Activated naive CD4-positive, alpha-beta T cell treated with anti-CD3 and anti-CD28 coated beads, Interleukin-2, amount 50 U/mL, for 72 hours (primary cell): ENCODE results near the gene NACAD. TPM values are rescaled to one million over a fixed set of nuclear protein-coding genes. Genes with fewer than 3 reads are reported as not detected.

Experiments
- ATAC-seq, 2 donors: fragments of 150-1000 bp; cut with Tn5 transposase; 2 replicates each; pipeline ENCODE4 v1.10.0; 2021; ENCODE audit warnings: mild to moderate bottlenecking in 2 of 2, moderate library complexity in 2 of 2
- DNase-seq, 2 donors: peaks; one replicate each; pipeline ENCODE4 v3.0.0; 2021 to 2022; ENCODE audit warnings: low spot score in 2 of 2
- H3K27ac Mint-ChIP-seq, 2 donors: one replicate each; pipeline ENCODE4 v1.8.0; 2022; ENCODE audit warnings: mild to moderate bottlenecking in 2 of 2, mixed read lengths in 2 of 2
- H3K36me3 Mint-ChIP-seq, 2 donors: one replicate each; pipeline ENCODE4 v1.8.0; 2022; ENCODE audit warnings: mixed read lengths in 2 of 2
- H3K9me3 Mint-ChIP-seq, 2 donors: one replicate each; pipeline ENCODE4 v1.8.0; 2022; ENCODE audit warnings: mixed read lengths in 2 of 2
- total RNA-seq, 2 donors: library from RNA; stranded (reverse); gene quantifications; one replicate each; pipeline ENCODE4 v1.2.3, GENCODE V29; 2022

Gene NACAD
- under 1 TPM; 0.09 to 0.19 TPM for total RNA-seq

- peak within 1 kb of the TSS in 1 of 2 donors; percentile 88 for H3K27ac Mint-ChIP-seq
- peak; percentile 47 to 51 for ATAC-seq
- H3K9me3 Mint-ChIP-seq: peaks cover 0 to 4% of the 10 kb centered on the region in 2 donors
- no peak for DNase-seq
- no peaks in the 10 kb centered on the region for H3K36me3 Mint-ChIP-seq
These were observed at the start of gene NACAD for GRCh38 chr7:45088821-45089340. TSS of gene NACAD (minus strand) at chr7:45088969. CDS start at chr7:45088894, 75 bp downstream.

DNA sequence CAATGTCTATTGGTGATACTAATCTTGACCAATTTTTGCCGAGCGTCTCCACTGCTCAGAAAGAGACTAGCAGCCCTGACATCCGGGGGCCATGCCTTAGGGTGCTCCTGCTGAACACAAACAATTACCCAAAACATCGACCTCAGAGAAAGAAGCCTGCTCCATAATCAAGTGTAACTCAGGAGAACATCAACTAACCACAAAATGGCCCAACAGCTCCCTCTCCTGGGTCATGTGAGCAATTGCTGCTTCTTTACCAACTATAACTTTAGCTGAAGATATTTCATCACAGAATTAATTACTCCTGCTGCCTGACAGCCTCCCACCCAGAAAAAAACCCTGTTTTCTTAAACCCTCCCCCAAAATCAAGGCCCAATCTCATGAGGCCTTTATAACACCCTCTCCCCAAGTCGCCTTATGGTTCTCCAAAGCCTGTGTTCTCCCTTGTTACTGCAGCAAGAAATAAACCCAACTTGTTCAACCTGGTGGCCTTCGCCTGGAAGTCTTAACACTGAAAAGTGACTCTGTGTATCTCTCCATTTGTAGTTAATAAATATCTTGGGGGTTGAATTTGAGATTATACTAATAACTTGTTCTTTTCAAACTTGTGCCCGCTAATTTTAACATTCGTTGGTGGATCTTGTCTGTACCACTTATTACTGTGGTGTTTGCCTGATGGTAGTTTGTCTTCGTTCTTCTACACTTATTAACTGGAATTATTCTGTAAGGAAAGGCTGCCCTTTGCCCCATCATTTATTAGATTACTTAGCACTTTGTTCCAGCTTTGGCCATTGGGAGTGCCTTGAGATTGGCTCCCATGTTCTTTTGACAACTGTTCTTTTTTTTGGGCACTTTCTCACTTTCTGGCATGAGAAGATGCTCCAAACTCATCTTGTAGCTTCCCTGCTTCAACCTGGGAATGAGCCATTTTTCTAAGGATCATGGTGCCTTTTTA, 47.6 kb upstream of the NACAD start:
- peak; percentile 86 for ATAC-seq
- peak in 1 of 2 donors; percentile 65 for DNase-seq
- no peaks in the 10 kb centered on the region for H3K9me3 Mint-ChIP-seq
- no peaks in the 10 kb centered on the region for H3K36me3 Mint-ChIP-seq
- H3K27ac Mint-ChIP-seq: peak overlapping the region in 1 of 2 donors; percentile 50

DNA sequence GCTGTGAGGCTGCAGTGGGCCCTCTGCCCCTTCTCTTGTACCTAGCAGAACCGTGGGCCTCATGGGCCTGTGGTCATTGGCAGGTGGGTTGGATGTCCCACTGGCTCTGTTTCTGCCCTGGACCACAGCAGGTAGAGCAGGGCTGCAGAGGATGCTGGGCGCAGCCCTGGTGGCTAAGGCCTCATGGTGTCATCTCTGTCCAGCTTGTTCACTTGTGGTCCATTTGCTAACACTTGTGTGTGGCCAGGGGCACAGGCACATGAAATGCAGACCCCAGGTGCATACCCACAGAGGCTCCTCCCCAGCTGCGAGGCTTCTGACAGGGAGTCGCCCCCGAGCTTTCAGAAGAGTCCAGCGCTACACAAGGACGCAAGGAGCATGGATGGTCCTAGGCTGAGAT, 45.1 kb upstream of the NACAD start:
- Mint-ChIP-seq H3K27ac (peak overlapping the region in 1 of 2 donors; percentile 41), H3K9me3 (no peaks in the 10 kb centered on the region), H3K36me3 (no peaks in the 10 kb centered on the region)
- ATAC-seq: no peak
- DNase-seq: no peak

DNA sequence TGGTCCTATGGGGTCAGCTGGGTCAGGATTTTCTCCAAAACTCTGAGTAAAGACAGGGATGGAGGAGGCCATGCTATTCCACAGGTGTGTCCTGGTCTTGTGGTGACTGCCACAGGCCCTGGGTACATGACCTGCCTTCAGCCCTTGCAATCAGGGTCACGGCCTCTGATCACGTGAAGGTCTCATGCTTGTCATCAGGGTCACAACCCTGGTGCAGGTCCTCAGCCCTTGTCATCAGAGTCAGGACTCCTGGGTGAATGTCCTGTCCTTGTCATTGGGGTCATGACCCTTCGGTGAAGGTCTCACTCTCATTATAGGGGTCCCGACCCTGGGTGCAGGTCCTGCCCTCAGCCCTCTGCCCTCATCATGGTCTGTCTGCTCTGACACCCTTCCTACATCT, 44.6 kb upstream of the NACAD start:
- peak overlapping the region in 1 of 2 donors; percentile 41 for H3K27ac Mint-ChIP-seq
- H3K36me3 Mint-ChIP-seq: no peaks in the 10 kb centered on the region
- no peaks in the 10 kb centered on the region for H3K9me3 Mint-ChIP-seq
- ATAC-seq (no peak), DNase-seq (no peak)

GRCh38 chr7:45132708-45133320, 44.0 kb upstream of the NACAD start:
- H3K9me3 Mint-ChIP-seq: no peaks in the 10 kb centered on the region
- DNase-seq (no peak), ATAC-seq (no peak)
- H3K27ac Mint-ChIP-seq: no peak overlapping the region
- no peaks in the 10 kb centered on the region for H3K36me3 Mint-ChIP-seq

DNA sequence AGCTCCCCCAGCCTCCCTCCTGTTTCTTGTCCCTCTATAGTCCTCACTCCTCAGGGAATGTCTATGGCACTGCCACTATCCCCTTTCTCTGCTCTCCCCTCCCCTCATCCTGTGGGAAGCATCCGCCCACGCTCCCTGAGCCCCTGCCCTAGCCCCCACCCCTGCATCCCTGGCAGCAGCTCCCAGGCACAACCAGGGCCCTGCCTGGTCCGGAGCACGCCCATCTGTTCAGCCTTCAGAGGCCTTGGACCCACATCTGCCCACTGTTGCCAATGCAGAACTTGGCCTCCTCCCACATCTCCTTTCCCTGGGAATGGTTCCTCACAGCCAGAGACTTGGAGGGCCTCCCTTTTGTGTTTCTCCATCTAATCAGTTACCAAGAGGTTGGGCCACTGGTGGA, 43.1 kb upstream of the NACAD start:
- no peak for ATAC-seq
- Mint-ChIP-seq H3K27ac (no peak overlapping the region), H3K36me3 (no peaks in the 10 kb centered on the region), H3K9me3 (no peaks in the 10 kb centered on the region)
- DNase-seq: no peak

GRCh38 chr7:45130910-45131309, 42.1 kb upstream of the NACAD start:
- no peak for ATAC-seq
- no peaks in the 10 kb centered on the region for H3K9me3 Mint-ChIP-seq
- H3K36me3 Mint-ChIP-seq: no peaks in the 10 kb centered on the region
- DNase-seq: no peak
- H3K27ac Mint-ChIP-seq: peak overlapping the region in 1 of 2 donors; percentile 76

GRCh38 chr7:45129906-45130305, 41.1 kb upstream of the NACAD start:
- ATAC-seq (no peak), DNase-seq (no peak)
- H3K9me3 Mint-ChIP-seq: no peaks in the 10 kb centered on the region
- H3K27ac Mint-ChIP-seq: peak overlapping the region; percentile 4 to 76
- H3K36me3 Mint-ChIP-seq: no peaks in the 10 kb centered on the region

- Mint-ChIP-seq H3K27ac (peak overlapping the region in 1 of 2 donors; percentile 30), H3K36me3 (no peaks in the 10 kb centered on the region), H3K9me3 (no peaks in the 10 kb centered on the region)
- ATAC-seq (no peak), DNase-seq (no peak)
These were observed 40.5 kb upstream of the NACAD start for GRCh38 chr7:45129181-45129800.

DNA sequence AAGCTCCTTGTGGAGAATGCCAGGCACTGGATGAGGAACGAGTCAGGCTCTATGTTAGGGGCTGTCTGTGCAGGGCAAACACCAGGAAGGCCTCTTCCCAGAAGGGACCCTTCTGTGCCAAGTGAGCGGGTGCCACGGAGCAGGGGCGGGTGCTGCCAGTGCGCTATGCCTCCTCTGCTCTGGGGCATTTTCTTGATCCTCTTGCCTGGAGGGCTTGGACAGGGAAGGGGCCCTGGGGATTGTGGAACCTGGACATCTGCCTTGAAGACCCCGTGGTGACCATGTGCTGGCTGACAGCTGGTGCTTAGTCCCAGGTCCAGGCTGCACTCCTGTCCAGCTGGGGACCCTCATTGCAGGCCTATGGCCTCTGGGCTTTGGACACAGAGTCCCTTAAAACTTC, 38.2 kb upstream of the NACAD start:
- H3K36me3 Mint-ChIP-seq: no peaks in the 10 kb centered on the region
- DNase-seq (no peak), ATAC-seq (no peak)
- H3K9me3 Mint-ChIP-seq: no peaks in the 10 kb centered on the region
- H3K27ac Mint-ChIP-seq: no peak overlapping the region

- no peaks in the 10 kb centered on the region for H3K9me3 Mint-ChIP-seq
- ATAC-seq (no peak), DNase-seq (no peak)
- no peak overlapping the region for H3K27ac Mint-ChIP-seq
- H3K36me3 Mint-ChIP-seq: no peaks in the 10 kb centered on the region
These were observed 37.4 kb upstream of the NACAD start for GRCh38 chr7:45126201-45126600.

GRCh38 chr7:45125193-45125904, 36.6 kb upstream of the NACAD start:
- H3K36me3 Mint-ChIP-seq: no peaks in the 10 kb centered on the region
- no peak for ATAC-seq
- no peak for DNase-seq
- peak overlapping the region in 1 of 2 donors; percentile 61 for H3K27ac Mint-ChIP-seq
- no peaks in the 10 kb centered on the region for H3K9me3 Mint-ChIP-seq

DNA sequence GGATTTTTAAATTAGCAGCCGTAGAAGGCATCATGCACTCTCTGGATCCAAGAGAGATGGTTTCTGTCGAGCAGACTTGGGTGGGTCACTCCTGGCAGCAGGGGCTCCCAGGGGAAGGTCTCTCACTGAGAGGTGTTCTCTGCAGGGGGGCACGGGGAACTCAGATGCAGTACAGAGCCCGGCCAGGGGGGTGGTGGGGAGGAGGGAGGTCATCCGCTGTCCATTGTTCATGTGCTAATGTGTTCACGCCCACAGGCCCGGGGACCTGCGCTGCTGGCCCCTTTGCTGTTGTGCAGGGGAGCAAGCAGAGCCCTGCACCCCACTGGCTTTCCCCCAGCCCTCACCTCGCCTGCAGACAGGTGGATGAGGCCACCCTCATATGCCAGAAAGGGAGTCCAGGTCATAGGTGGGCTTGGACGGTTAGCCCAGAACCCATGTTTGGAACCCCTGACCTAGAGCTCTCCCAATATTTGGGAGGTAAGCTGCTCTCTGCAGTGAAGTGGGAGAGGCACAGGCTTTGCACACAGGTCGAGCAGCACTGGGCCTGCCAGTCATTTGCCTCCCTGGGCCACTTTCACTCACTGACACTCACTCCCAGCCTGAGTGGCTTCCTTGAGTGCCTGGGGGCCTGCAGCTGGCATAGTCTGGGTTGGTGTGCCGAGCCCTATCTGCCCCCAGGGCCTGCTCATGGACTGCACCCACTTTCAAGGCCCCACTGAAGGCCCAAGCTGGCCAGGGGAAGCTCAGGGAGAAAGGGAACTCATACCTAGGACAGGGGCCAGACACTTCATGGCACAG, 35.3 kb upstream of the NACAD start:
- ATAC-seq (no peak), DNase-seq (no peak)
- H3K27ac Mint-ChIP-seq: no peak overlapping the region
- no peaks in the 10 kb centered on the region for H3K9me3 Mint-ChIP-seq
- no peaks in the 10 kb centered on the region for H3K36me3 Mint-ChIP-seq

DNA sequence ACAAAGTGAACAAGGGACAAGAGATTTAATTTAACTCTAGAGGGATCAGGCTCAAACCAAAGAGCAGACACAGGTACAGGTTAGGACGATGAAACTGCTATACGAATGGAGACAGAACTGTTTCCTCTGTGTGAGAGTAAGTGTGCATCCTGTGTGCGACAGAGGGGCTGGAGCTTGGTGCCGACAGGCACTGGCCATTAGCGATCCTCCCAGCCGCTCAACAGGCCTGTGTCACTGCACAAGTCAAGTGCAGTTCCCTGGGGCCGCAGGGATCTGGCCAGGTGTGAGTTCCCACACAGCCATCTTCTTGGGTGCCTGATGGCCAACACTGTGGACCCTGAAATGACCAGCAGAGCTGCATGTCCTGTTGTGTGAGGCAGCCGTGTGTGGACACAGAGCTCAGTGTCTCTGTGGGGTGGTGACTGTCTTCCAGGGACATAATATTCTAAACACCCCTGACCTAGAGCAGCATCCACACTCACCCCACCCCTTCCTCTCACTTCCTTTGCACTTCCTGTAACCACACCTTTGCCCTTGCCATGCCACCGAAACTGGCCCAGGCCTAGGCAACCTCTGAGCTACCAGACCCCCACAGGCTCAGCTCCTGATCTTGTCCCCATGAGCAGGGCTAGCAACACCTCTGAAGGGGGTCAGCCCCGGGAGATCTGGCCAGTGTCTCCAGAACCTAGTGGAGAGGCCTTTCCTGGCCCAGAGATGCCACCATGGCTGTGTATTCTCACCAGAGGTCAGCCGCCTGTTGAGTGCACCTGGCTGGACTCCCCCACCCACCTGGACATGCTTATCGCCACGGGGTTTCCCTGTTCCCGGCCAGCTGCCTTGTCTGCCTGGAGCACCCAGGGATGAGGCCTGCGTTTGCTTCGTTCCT, 34.4 kb upstream of the NACAD start:
- DNase-seq (no peak), ATAC-seq (peak in 1 of 2 donors; percentile 24)
- H3K9me3 Mint-ChIP-seq: no peaks in the 10 kb centered on the region
- peak overlapping the region; percentile 70 to 95 for H3K27ac Mint-ChIP-seq
- no peaks in the 10 kb centered on the region for H3K36me3 Mint-ChIP-seq

GRCh38 chr7:45119550-45119949, 30.8 kb upstream of the NACAD start:
- ATAC-seq: no peak
- no peak for DNase-seq
- no peaks in the 10 kb centered on the region for H3K9me3 Mint-ChIP-seq
- H3K27ac Mint-ChIP-seq: no peak overlapping the region
- H3K36me3 Mint-ChIP-seq: no peaks in the 10 kb centered on the region
